Sigmoid colon (tissue), 7 donors: ENCODE data around the gene PIAS2. TPM values are rescaled to one million over a fixed set of nuclear protein-coding genes. Genes with fewer than 3 reads are reported as not detected.
"Not testable (repeated sequence)": the region's sequence is repeated elsewhere in the genome, so short reads cannot be mapped to it uniquely, and the experiment has no call there.

Experiments
- DNase-seq: peaks from one replicate; pipeline ENCODE4 v3.0.0-alpha.2; 2019
- H3K27ac ChIP-seq, 4 donors: fragments of 200-600 bp; sonication (generic); one replicate each; pipeline ENCODE4 v1.5.1; 2016 to 2019; ENCODE audit warnings: mild to moderate bottlenecking in 1 of 4
- H3K27me3 ChIP-seq, 3 donors: fragments of 200-600 bp; sonication (generic); one replicate each; pipeline ENCODE4 v1.5.1; 2019; ENCODE audit warnings: mild to moderate bottlenecking in 1 of 3
- H3K36me3 ChIP-seq, 4 donors: fragments of 200-600 bp; sonication (generic); one replicate each; pipeline ENCODE4 v1.5.1; 2016 to 2019
- H3K4me1 ChIP-seq, 4 donors: fragments of 200-600 bp; sonication (generic); one replicate each; pipeline ENCODE4 v1.5.1; 2017 to 2019
- H3K4me3 ChIP-seq, 4 donors: fragments of 200-600 bp; sonication (generic); one replicate each; pipeline ENCODE4 v1.5.1; 2017 to 2019; ENCODE audit warnings: mild to moderate bottlenecking in 2 of 4, moderate library complexity in 1 of 4
- H3K9me3 ChIP-seq, 4 donors: fragments of 200-600 bp in 3 of 4; sonication (generic) in 3 of 4; one replicate each; pipeline versions ENCODE4 v1.5.1 to v1.6.1; 2013 to 2019
- EP300 ChIP-seq, 4 donors: sonication (generic); formaldehyde crosslinking; IDR thresholded peaks; one replicate each; pipeline ENCODE4 v1.6.1; 2017; ENCODE audit warnings: antibody characterized with exemption in 4 of 4
- POLR2A ChIP-seq, 2 donors: fragments of 450-650 bp; IDR thresholded peaks; one replicate each; pipeline ENCODE4 v1.6.1; 2016; ENCODE audit warnings: antibody characterized with exemption in 2 of 2, mild to moderate bottlenecking in 2 of 2, moderate library complexity in 2 of 2
- POLR2AphosphoS5 ChIP-seq, 4 donors: sonication (generic); formaldehyde crosslinking; IDR thresholded peaks; one replicate each; pipeline ENCODE4 v1.6.1; 2017; ENCODE audit warnings: antibody characterized with exemption in 4 of 4
- WGBS, 2 donors: extraction: QIAGEN DNeasy Blood & Tissue Kit; methylation state at CpG; one replicate each; pipeline ENCODE4 v1.1.7; 2013; 5-methylcytosine and 5-hydroxymethylcytosine counted together
- intact Hi-C: fragments of 100-400 bp; cut with DNase I; formaldehyde crosslinking; loops from one replicate; pipeline ENCODE4 v1.15.1; 2023
- polyA plus RNA-seq, 3 donors: library from polyadenylated mRNA; stranded (reverse); fragments of 200-250 nt; gene quantifications; one replicate each; pipeline ENCODE4 v1.2.3, GENCODE V29; 2013
- total RNA-seq, 4 donors: library from RNA; depleted of rRNA; stranded (reverse); fragments of >200 nt; gene quantifications; one replicate each; pipeline ENCODE4 v1.1.0, GENCODE V29; 2016
- TF ChIP-seq, protein P1 (sequence below), 4 experiments: fragments of 450-650 bp in 3 of 4; fragments of 200-600 bp in 1 of 4; IDR thresholded peaks; one replicate each; pipeline ENCODE4 v1.5.1; 2016 to 2019; ENCODE audit warnings: antibody characterized with exemption in 4 of 4, mild to moderate bottlenecking in 3 of 4, moderate library complexity in 2 of 4
- donor health status: healthy with polysubstance abuse.
- donor health status: Bipolar disorder and iron deficiency.
- donor health status: healthy.

The PIAS2 gene, protein sequence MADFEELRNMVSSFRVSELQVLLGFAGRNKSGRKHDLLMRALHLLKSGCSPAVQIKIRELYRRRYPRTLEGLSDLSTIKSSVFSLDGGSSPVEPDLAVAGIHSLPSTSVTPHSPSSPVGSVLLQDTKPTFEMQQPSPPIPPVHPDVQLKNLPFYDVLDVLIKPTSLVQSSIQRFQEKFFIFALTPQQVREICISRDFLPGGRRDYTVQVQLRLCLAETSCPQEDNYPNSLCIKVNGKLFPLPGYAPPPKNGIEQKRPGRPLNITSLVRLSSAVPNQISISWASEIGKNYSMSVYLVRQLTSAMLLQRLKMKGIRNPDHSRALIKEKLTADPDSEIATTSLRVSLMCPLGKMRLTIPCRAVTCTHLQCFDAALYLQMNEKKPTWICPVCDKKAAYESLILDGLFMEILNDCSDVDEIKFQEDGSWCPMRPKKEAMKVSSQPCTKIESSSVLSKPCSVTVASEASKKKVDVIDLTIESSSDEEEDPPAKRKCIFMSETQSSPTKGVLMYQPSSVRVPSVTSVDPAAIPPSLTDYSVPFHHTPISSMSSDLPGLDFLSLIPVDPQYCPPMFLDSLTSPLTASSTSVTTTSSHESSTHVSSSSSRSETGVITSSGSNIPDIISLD
- total RNA-seq (10 to 100 TPM; 30.0 to 36.6 (median 31.8) TPM), polyA plus RNA-seq (1 to 10 TPM; 5.5 to 8.1 (median 6.6) TPM)

DNA sequence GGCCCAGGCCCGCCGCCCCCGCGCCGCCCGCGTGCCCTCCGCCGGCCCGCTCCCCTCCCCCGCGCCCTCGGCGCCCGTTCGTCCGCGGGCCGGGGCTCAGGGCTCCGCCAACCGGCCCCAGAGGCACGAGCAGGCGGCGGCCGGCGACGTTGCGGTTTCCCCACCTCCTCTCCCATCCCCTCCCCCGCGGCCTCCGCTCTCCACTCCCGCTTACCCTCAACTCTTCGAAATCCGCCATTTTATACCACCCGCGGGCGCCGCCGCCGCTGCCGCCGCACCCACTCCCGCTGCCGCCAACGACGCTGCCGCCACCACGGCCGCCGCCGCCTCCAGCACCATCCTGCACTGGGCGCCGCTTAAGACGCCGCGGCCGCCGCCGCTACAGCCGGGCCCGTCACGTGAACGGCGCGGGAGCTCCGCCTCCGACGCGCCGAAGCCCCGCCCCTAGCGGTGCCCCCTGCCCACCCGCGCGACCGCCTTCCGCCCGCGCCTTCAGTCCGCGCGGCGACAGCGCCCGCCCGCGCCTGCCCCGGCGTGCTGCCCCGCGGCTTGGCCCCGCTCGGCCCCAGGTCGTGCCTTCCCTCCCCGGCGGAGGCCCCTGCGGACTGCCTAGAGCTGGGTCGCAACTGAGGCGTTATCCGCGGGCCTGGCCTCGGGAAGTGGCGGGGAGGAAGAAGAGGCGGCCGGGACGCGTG lies at the start of gene PIAS2, which contains the start of gene KATNAL2:
Gene PIAS2 (minus strand): TSS at position 400 of the 695 bp plus-strand sequence. CDS start 162 bp downstream, at position 238.
Gene KATNAL2 (plus strand): TSS at position 495 of the 695 bp plus-strand sequence. CDS start 29,271 bp downstream, outside the sequence.
- peaks cover 0 to 28% (median 18%) of the 10 kb centered on the region in 4 donors for H3K4me1 ChIP-seq

DNA sequence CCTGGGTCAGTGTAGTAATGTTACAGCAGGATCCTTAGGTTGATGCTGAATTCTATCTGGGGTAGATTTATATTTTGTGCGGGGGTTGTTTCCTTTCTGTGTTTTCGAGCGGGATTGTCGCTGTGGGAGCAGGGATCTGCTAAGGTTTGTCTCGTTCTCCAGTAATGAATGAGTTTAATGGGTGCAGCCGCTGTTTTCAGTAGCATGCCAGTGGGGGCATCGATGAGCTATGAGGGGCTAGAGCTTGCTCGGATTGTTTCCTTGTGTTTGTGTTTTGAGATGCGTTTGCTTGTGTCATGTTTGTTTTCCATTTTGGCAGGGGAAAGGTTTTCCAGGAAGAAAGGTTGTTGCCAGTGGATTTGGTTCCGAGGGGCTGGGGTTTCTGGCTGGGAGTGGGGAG lies 49.0 kb upstream of the PIAS2 start:
- H3K36me3 ChIP-seq, H3K27ac ChIP-seq, DNase-seq, H3K4me3 ChIP-seq, H3K27me3 ChIP-seq, H3K4me1 ChIP-seq, intact Hi-C loops, H3K9me3 ChIP-seq: not testable (repeated sequence)
- no CpG with 5 or more reads among the region's 10 CpGs for WGBS, 2 donors

More for the DNA sequence above, at the start of gene PIAS2, which contains the start of gene KATNAL2:
- peak within 1 kb of the TSS; percentile 61 to 90 (median 86) for H3K4me3 ChIP-seq
- TF ChIP-seq POLR2AphosphoS5 (IDR thresholded peaks at IDR 0.05) = peak; percentile 50 to 90 (median 86)
- peak; percentile 32 to 44 for TF ChIP-seq POLR2A (IDR thresholded peaks at IDR 0.05)
- TF ChIP-seq, protein P1, sequence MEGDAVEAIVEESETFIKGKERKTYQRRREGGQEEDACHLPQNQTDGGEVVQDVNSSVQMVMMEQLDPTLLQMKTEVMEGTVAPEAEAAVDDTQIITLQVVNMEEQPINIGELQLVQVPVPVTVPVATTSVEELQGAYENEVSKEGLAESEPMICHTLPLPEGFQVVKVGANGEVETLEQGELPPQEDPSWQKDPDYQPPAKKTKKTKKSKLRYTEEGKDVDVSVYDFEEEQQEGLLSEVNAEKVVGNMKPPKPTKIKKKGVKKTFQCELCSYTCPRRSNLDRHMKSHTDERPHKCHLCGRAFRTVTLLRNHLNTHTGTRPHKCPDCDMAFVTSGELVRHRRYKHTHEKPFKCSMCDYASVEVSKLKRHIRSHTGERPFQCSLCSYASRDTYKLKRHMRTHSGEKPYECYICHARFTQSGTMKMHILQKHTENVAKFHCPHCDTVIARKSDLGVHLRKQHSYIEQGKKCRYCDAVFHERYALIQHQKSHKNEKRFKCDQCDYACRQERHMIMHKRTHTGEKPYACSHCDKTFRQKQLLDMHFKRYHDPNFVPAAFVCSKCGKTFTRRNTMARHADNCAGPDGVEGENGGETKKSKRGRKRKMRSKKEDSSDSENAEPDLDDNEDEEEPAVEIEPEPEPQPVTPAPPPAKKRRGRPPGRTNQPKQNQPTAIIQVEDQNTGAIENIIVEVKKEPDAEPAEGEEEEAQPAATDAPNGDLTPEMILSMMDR (IDR thresholded peaks at IDR 0.05) = no peak
- TF ChIP-seq EP300 (IDR thresholded peaks at IDR 0.05) = no peak
- no peaks in the 10 kb centered on the region for H3K27me3 ChIP-seq
- peak; percentile 87 for DNase-seq
- H3K9me3 ChIP-seq = no peaks in the 10 kb centered on the region
- 0 to 1% methylated on average over 107 of the region's 107 CpGs for WGBS, 2 donors
- peak within 1 kb of the TSS; percentile 87 to 91 (median 89) for H3K27ac ChIP-seq
- H3K36me3 ChIP-seq = no peaks in the 10 kb centered on the region
- intact Hi-C loops = loop anchor here (10.0 kb wide), 1 partner anchor 812 kb away; the partner anchor contains the start of gene HAUS1

DNA sequence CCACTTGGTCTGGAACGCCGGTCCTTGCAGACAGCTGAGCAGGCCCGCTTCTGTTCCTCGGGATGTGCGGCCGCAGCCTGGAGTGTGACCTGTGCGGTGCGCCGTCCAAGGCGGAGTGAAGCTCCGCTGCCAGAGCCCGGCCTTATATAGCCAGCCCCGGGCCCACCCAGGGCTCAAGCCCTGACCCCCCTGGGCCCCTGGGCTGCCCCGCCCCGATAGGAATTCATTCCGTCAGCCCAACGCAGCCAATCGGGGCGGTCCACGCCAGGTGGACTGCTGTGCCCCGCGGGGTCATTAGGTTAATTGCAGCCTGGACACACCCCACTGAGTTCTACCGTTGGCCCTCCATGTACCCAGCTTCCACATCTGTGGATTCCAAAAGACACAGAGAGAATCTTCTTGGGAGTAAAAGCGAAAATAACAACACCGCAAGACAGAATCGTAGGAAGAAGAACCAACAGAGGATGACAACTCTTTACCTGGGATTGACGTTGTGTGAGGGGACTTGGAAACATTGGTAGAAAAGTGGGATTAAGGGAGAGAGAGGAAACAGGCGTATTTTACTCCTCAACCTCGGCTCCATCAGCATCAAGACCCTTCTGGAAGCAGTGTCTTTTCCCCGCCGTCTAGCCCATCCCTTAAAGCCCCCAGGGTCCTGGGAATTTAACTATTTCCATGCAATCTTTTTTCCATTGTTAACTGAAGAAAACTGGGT lies 47.4 kb upstream of the PIAS2 start:
- H3K4me3 ChIP-seq, H3K27me3 ChIP-seq, H3K9me3 ChIP-seq, H3K27ac ChIP-seq, DNase-seq, H3K36me3 ChIP-seq, H3K4me1 ChIP-seq, intact Hi-C loops: not testable (repeated sequence)
- WGBS, 2 donors = 75 to 95% methylated on average over 4 to 8 of the region's 31 CpGs

DNA sequence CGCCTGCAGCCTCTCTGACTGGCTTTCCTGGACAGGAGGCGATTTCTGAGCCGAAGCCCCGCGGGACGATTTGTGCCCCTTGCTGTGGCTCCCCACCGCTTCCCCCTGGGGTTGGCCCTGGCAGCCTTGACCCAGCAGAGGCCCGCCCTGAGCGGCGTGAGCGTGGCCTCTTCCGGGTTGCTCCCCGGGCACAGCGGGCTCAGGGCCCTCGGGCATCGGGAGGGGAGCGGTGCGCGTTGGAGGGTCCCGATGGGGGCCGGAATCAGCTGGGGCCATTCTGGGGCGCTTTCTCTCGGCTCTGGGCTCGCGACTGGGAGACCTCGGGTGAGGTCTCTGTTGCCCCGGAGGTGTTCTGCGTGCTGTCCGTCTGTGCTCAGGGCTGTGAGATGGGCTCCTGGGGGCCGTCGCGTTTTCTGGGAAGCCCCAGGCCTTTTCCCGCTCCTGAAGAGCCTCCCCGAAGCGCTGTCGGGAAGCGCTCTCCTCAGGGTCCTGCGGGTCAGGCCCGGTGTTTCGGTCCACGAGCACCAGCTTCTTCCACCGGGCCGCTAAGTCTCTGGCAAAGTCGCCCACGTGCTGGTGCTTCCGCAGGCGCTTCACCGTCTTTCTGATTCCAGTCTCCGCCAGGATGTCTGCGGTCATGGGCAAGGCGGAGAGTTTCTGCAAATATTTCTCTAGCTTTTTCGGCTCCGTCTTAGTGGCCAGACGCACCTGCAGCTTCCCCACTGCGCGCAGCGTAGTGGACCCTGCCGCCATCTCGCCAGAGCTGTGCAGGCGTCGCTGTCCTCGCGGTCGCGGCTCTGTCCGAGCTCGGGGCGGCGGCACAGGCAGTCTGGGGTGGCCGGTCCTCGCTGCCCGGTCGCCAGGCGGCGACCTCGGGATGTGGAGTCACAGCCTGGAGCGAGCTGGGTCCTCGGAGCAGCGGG lies 46.6 kb upstream of the PIAS2 start:
- intact Hi-C loops, H3K9me3 ChIP-seq, DNase-seq, H3K27ac ChIP-seq, H3K27me3 ChIP-seq, H3K4me1 ChIP-seq, H3K36me3 ChIP-seq, H3K4me3 ChIP-seq: not testable (repeated sequence)
- WGBS, 2 donors = no CpG with 5 or more reads among the region's 79 CpGs

DNA sequence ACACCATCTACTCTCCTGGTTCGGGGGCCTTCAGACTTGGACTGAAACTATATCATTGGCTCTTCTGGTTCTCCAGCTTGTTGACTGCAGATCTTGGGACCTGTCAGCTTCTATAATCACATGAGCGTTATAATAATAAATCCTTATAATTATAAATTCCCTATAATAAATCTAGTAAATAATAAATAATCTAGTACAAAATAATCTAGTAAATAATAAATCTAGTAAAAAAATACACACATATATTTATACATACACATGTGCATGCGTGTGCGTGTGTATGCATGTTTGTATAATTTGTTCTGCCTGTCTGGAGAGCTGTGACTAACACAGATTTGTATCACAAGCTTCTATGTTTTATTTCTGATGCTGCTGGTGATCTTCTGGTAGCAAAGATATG lies 40.9 kb upstream of the PIAS2 start:
- intact Hi-C loops = no loop called here
- H3K9me3 ChIP-seq = no peaks in the 10 kb centered on the region

DNA sequence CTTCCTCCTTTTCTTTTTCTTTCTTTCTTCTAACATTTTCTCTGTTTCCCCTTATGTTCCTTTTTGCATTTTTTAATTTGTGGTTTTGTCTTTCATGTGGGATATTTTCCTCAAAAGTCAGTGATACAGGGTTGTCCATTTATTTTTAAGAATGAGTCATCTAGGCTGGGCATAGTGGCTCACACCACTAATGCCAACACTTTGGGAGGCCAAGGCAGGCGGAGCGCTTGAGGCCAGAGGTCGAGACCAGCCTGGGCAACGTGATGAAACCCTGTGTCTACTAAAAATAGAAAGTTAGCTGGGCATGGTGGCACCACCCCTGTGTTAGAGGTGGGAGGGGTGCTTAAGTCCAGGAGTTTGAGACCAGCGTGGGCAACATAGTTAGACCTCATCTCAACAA lies 35.9 kb upstream of the PIAS2 start:
- intact Hi-C loops = no loop called here
- Histone ChIP-seq H3K27ac (no peak overlapping the region), H3K4me3 (no peak overlapping the region), H3K27me3 (peaks cover 0 to 10% (median 7%) of the 10 kb centered on the region in 3 donors), H3K9me3 (no peaks in the 10 kb centered on the region), H3K36me3 (no peaks in the 10 kb centered on the region), H3K4me1 (no peaks in the 10 kb centered on the region)
- no peak for TF ChIP-seq EP300 (IDR thresholded peaks at IDR 0.05)
- no peak for TF ChIP-seq POLR2A (IDR thresholded peaks at IDR 0.05)
- TF ChIP-seq, protein P1 (IDR thresholded peaks at IDR 0.05) = no peak
- TF ChIP-seq POLR2AphosphoS5 (IDR thresholded peaks at IDR 0.05) = no peak
- DNase-seq = no peak
- 59 to 62% methylated on average over 5 of the region's 5 CpGs for WGBS, 2 donors

More for the DNA sequence above, 40.9 kb upstream of the PIAS2 start:
- H3K36me3 ChIP-seq = no peaks in the 10 kb centered on the region
- H3K27me3 ChIP-seq = no peaks in the 10 kb centered on the region
- WGBS, 2 donors = 85 to 89% methylated on average over 4 of the region's 4 CpGs
- TF ChIP-seq POLR2A (IDR thresholded peaks at IDR 0.05) = no peak
- no peak for TF ChIP-seq POLR2AphosphoS5 (IDR thresholded peaks at IDR 0.05)
- no peak overlapping the region for H3K27ac ChIP-seq
- no peak for DNase-seq
- no peaks in the 10 kb centered on the region for H3K4me1 ChIP-seq
- H3K4me3 ChIP-seq = no peak overlapping the region
